Keratinocyte (primary cell): Measurements from ENCODE around the gene OR52K2. TPM values are rescaled to one million over a fixed set of nuclear protein-coding genes. Genes with fewer than 3 reads are reported as not detected.
"Not testable (repeated sequence)": the region's sequence is repeated elsewhere in the genome, so short reads cannot be mapped to it uniquely, and the experiment has no call there.

ENCODE experiments used
- DNase-seq: peaks from one replicate; pipeline ENCODE4 v3.0.0-alpha.2; 2011; ENCODE audit warnings: low read depth, missing footprints, low spot score
- FAIRE-seq: peaks from 2 replicates; lab custom pipeline; 2011; peaks lifted over from hg19 to GRCh38; lab: Jason Lieb, UNC
- H2AFZ ChIP-seq: 2 replicates; pipeline ENCODE4 v1.6.0; 2012; ENCODE audit warnings: low read length, control low read depth, inconsistent platforms; ENCODE audit not compliant: control insufficient read depth
- H3K27ac ChIP-seq: 2 replicates; pipeline ENCODE4 v1.5.1; 2011; ENCODE audit warnings: low read length; ENCODE audit not compliant: control insufficient read depth, insufficient read depth
- H3K27me3 ChIP-seq: 3 replicates; pipeline ENCODE4 v1.6.0; 2011; ENCODE audit warnings: low read length; ENCODE audit not compliant: control insufficient read depth, insufficient read depth; ENCODE audit errors: extremely low read depth
- H3K36me3 ChIP-seq, 2 experiments: 2 replicates in 1 of 2; 3 replicates in 1 of 2; pipeline ENCODE4 v1.5.1; 2011; ENCODE audit warnings: low read length in 2 of 2, mild to moderate bottlenecking in 1 of 2; ENCODE audit not compliant: control insufficient read depth in 2 of 2, insufficient read depth in 2 of 2; ENCODE audit errors: extremely low read depth in 1 of 2
- H3K4me1 ChIP-seq: 3 replicates; pipeline ENCODE4 v1.5.1; 2011; ENCODE audit warnings: low read length; ENCODE audit not compliant: control insufficient read depth, insufficient read depth; ENCODE audit errors: extremely low read depth
- H3K4me2 ChIP-seq: 3 replicates; pipeline ENCODE4 v1.6.0; 2011; ENCODE audit warnings: low read depth, low read length; ENCODE audit not compliant: control insufficient read depth, insufficient read depth; ENCODE audit errors: extremely low read depth
- H3K4me3 ChIP-seq, 3 experiments: fragments of 200-600 bp in 1 of 3; sonication (generic) in 1 of 3; 2 replicates in 2 of 3; 3 replicates in 1 of 3; pipeline ENCODE4 v1.5.1; 2011 to 2016; ENCODE audit warnings: low read length in 3 of 3, mild to moderate bottlenecking in 3 of 3, control low read depth in 2 of 3, inconsistent platforms in 1 of 3, low read depth in 1 of 3, mixed read lengths in 1 of 3, mixed run types in 1 of 3, moderate library complexity in 1 of 3; ENCODE audit not compliant: control insufficient read depth in 2 of 3, insufficient read depth in 2 of 3; ENCODE audit errors: extremely low read depth in 1 of 3
- H3K79me2 ChIP-seq: 2 replicates; pipeline ENCODE4 v1.6.0; 2012; ENCODE audit warnings: low read length; ENCODE audit not compliant: control insufficient read depth, insufficient read depth
- H3K9ac ChIP-seq: 3 replicates; pipeline ENCODE4 v1.6.0; 2011; ENCODE audit warnings: low read length; ENCODE audit not compliant: control insufficient read depth, insufficient read depth; ENCODE audit errors: extremely low read depth
- H3K9me1 ChIP-seq: 3 replicates; pipeline ENCODE4 v1.6.0; 2011; ENCODE audit warnings: low read length; ENCODE audit not compliant: control insufficient read depth, insufficient read depth; ENCODE audit errors: extremely low read depth
- H3K9me3 ChIP-seq: 2 replicates; pipeline ENCODE4 v1.5.1; 2012; ENCODE audit warnings: low read depth, low read length; ENCODE audit not compliant: control insufficient read depth
- H4K20me1 ChIP-seq: 3 replicates; pipeline ENCODE4 v1.6.0; 2011; ENCODE audit warnings: low read length; ENCODE audit not compliant: control insufficient read depth, insufficient read depth; ENCODE audit errors: extremely low read depth
- EZH2 ChIP-seq: IDR thresholded peaks from one replicate; pipeline ENCODE4 v1.6.1; 2012; ENCODE audit warnings: inconsistent platforms, mild to moderate bottlenecking, low read length, moderate library complexity
- dilution Hi-C: fragments of 300-500 bp; cut with MboI; formaldehyde crosslinking; loops from one replicate; pipeline ENCODE4 v1.7.0; 2020; ENCODE audit warnings: low sequenced_read_pairs; ENCODE audit not compliant: extremely low pct_ligation_motif_present
- polyA minus RNA-seq, 3 experiments: library from RNA; depleted of rRNA, polyadenylated mRNA; stranded (reverse); fragments of >200 nt; gene quantifications; 1 replicate in 1 of 3; 2 replicates in 1 of 3; 3 replicates in 1 of 3; pipeline ENCODE4 v1.2.3, GENCODE V29; 2011
- polyA plus RNA-seq, 5 experiments: library from polyadenylated mRNA; depleted of rRNA in 3 of 5; stranded (reverse) in 3 of 5; stranded (forward) in 1 of 5; unstranded in 1 of 5; fragments of >200 nt; gene quantifications; 1 replicate in 1 of 5; 2 replicates in 3 of 5; 3 replicates in 1 of 5; pipeline versions ENCODE4 v1.2.1 to v1.2.3, GENCODE V29; 2011 to 2012; ENCODE audit warnings: missing spikeins in 2 of 5, low read depth in 1 of 5, low replicate concordance in 1 of 5
- TF ChIP-seq, protein P1 (sequence below), 3 experiments: IDR thresholded peaks in 1 of 3; conservative IDR thresholded peaks in 1 of 3; optimal IDR thresholded peaks in 1 of 3; 2 replicates in 2 of 3; 3 replicates in 1 of 3; pipeline versions ENCODE3 to v1.5.1; 2011; ENCODE audit warnings: low read length in 3 of 3, mild to moderate bottlenecking in 3 of 3, moderate library complexity in 2 of 3, control low read depth in 1 of 3, inconsistent platforms in 1 of 3; ENCODE audit not compliant: insufficient read depth in 2 of 3; ENCODE audit errors: extremely low read depth in 1 of 3

The OR52K2 gene
- polyA plus RNA-seq, result not detected in 3 replicates
- polyA plus RNA-seq (2011; ENCODE audit: low read depth), result not detected
- not detected in 2 replicates for polyA plus RNA-seq (2011; cell fraction: cytosol; rRNA removed)
- not detected in 2 replicates for polyA plus RNA-seq (2011; cell fraction: nucleus; rRNA removed)
- not detected in 2 replicates for polyA plus RNA-seq (2012; ENCODE audit: low replicate concordance)
- polyA minus RNA-seq, result not detected in 3 replicates
- not detected for polyA minus RNA-seq (2011; cell fraction: cytosol; rRNA and poly(A)+ RNA removed)
- not detected in 2 replicates for polyA minus RNA-seq (2011; cell fraction: nucleus; rRNA and poly(A)+ RNA removed)

DNA sequence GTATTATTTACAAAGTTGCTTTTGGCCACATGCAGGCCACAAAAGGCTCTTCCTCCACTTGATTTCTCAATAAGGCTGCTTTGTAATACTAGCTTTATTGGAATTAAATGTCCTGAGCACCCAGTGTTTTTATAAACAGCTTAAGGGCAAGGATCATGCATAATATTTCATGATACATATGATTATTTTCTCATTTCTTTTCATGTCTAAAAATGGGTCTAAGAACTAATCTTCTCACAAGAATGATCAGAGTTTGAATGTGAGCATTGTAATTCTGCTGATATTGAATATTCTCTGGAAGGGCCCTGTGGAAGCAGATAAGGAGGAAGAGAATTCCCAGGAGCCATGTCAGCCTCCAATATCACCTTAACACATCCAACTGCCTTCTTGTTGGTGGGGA, at the start of gene OR52K2:
Gene OR52K2 (plus strand): TSS at position 301 of the 400 bp plus-strand sequence. CDS start 45 bp downstream, at position 346.
- Histone ChIP-seq H3K4me3 (no peak within 1 kb of the TSS), H3K27ac (no peak within 1 kb of the TSS), H2AFZ (no peak within 1 kb of the TSS), H3K79me2 (no peaks in the 10 kb centered on the region), H3K9me3 (no peaks in the 10 kb centered on the region), H3K36me3 (no peaks in the 10 kb centered on the region), H3K9ac (no peak within 1 kb of the TSS), H4K20me1 (no peaks in the 10 kb centered on the region), H3K4me2 (no peak within 1 kb of the TSS), H3K9me1 (no peaks in the 10 kb centered on the region), H3K4me1 (peaks cover 4% of the 10 kb centered on the region), H3K27me3 (no peaks in the 10 kb centered on the region)
- DNase-seq (no peak), FAIRE-seq (no peak)
- dilution Hi-C loops, result no loop called here
- TF ChIP-seq, protein P1, sequence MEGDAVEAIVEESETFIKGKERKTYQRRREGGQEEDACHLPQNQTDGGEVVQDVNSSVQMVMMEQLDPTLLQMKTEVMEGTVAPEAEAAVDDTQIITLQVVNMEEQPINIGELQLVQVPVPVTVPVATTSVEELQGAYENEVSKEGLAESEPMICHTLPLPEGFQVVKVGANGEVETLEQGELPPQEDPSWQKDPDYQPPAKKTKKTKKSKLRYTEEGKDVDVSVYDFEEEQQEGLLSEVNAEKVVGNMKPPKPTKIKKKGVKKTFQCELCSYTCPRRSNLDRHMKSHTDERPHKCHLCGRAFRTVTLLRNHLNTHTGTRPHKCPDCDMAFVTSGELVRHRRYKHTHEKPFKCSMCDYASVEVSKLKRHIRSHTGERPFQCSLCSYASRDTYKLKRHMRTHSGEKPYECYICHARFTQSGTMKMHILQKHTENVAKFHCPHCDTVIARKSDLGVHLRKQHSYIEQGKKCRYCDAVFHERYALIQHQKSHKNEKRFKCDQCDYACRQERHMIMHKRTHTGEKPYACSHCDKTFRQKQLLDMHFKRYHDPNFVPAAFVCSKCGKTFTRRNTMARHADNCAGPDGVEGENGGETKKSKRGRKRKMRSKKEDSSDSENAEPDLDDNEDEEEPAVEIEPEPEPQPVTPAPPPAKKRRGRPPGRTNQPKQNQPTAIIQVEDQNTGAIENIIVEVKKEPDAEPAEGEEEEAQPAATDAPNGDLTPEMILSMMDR (optimal IDR thresholded peaks at IDR 0.05 in 1 of 3, IDR thresholded peaks at IDR 0.05 in 1 of 3, conservative IDR thresholded peaks at IDR 0.05 in 1 of 3; ENCODE audit: extremely low read depth in 1 of 3, insufficient read depth in 2 of 3, low read length in 3 of 3), result no peak
- TF ChIP-seq EZH2, result no peak

DNA sequence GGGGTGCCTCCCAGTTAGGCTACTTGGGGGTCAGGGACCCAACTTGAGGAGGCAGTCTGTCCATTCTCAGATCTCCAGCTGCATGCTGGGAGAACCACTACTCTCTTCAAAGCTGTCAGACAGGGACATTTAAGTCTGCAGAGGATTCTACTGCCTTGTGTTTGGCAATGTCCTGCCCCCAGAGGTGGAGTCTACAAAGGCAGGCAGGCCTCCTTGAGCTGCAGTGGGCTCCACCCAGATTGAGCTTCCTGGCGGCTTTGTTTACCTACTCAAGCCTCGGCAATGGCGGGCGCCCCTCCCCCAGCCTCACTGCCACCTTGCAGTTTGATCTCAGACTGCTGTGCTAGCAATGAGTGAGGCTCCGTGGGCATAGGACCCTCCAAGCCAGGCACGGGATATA, 42.9 kb upstream of the OR52K2 start:
- H3K4me1 ChIP-seq, H3K4me2 ChIP-seq, FAIRE-seq, H3K27me3 ChIP-seq, H4K20me1 ChIP-seq, DNase-seq, H3K9me1 ChIP-seq, dilution Hi-C loops, H3K4me3 ChIP-seq, H3K27ac ChIP-seq, H3K79me2 ChIP-seq, H2AFZ ChIP-seq, H3K9me3 ChIP-seq, H3K36me3 ChIP-seq, H3K9ac ChIP-seq: not testable (repeated sequence)

DNA sequence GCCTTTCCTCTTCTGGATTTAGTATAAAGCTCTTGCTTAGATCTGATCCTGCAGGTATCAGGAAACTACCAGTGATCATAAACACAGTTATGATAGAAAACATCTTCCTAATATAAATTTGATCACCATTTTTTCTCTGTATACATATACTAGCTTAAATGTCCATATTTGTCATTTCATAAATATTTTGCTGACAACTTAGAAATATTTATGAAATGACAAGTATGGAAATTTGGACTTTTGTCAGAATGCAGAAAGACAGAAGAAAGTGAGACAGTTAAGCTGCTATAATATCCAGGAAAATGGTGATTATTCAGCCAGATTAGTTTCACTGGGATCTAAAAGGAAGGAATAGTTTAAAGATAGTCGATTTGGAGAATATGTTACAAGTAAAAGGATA, 32.8 kb upstream of the OR52K2 start:
- H3K9ac ChIP-seq, result no peak overlapping the region
- H3K36me3 ChIP-seq, result no peaks in the 10 kb centered on the region
- H3K9me1 ChIP-seq, result no peaks in the 10 kb centered on the region
- dilution Hi-C loops, result no loop called here
- no peak overlapping the region for H3K27ac ChIP-seq
- TF ChIP-seq EZH2, result no peak
- TF ChIP-seq, protein P1 (optimal IDR thresholded peaks at IDR 0.05 in 1 of 3, IDR thresholded peaks at IDR 0.05 in 1 of 3, conservative IDR thresholded peaks at IDR 0.05 in 1 of 3; ENCODE audit: extremely low read depth in 1 of 3, insufficient read depth in 2 of 3, low read length in 3 of 3), result no peak
- no peak overlapping the region for H2AFZ ChIP-seq
- no peaks in the 10 kb centered on the region for H3K4me1 ChIP-seq
- FAIRE-seq (no peak), DNase-seq (no peak)
- H3K4me2 ChIP-seq, result no peak overlapping the region
- H3K9me3 ChIP-seq, result no peaks in the 10 kb centered on the region
- H4K20me1 ChIP-seq, result no peaks in the 10 kb centered on the region
- no peaks in the 10 kb centered on the region for H3K27me3 ChIP-seq
- H3K4me3 ChIP-seq, result no peak overlapping the region
- no peaks in the 10 kb centered on the region for H3K79me2 ChIP-seq
